DMS 273 treated with DMSO at 0.1 percent for 48 hours (cell line): Measurements from ENCODE around the gene BNC1.
"Not testable (repeated sequence)": the region's sequence is repeated elsewhere in the genome, so short reads cannot be mapped to it uniquely, and the experiment has no call there.

ENCODE experiments used
- DNase-seq: peaks from one replicate; lab custom pipeline; 2025; lab: John Stamatoyannopoulos, UW

Gene BNC1

DNA sequence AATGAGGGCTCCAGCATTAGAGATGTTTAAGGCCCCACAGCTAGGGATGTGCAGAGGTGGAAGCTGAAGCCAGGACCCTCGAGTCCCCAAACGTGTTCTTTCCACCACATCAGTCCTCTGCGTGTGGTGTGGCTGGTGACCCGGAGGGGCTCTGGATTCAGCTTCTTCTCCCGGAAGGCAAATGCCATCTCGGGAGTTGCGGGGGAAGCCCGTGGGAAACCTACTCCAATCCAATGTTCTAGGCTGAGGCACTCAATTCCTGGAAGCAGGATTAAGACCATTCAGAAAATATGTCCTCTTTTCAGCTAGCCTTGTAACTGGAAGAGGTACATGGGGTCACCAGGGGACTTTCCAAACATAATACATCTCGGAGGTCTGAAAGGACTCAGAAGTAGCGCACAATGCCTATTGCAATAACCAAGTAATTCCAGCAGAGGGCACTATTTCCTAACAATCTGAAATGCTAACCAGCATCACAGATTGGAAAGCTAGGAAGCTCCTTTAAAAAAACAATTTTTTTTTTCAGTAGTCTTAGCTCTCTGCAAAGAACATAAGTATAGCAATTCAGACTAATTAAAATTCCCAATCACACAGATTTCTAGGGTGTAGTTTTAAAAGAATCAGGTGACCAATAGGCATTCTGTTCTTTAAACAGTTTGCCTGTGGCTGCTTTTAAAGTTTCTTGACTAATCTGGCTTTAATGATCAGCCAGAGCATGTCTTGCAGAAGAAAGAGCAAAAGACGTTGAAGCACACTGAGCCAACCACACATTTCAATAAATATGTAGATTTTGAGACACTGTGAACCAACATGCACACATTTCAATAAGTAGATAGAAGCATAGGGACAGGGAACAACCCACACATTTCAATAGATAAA lies 36.1 kb downstream of the BNC1 start:
- no peak for DNase-seq

DNA sequence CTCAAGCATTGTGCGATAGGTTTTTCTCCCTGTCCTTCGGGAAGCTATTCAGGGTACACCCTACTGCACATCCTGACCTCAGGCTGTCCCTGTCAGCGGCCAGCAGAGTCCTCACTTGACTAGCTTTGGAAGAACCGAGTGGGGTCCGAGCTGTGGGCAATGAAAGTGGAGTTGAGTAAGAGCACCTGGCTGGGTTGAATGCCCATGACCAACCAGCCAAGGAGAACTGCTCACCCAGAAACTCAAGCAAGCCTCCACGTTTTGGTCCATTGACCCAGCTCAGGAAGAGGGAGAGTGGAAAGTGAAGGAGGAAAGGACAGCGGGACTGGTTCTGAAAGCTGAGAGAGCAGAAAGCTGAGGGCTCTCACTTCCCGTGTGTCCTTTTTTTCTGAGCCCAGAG lies 40.8 kb downstream of the BNC1 start:
- no peak for DNase-seq

DNA sequence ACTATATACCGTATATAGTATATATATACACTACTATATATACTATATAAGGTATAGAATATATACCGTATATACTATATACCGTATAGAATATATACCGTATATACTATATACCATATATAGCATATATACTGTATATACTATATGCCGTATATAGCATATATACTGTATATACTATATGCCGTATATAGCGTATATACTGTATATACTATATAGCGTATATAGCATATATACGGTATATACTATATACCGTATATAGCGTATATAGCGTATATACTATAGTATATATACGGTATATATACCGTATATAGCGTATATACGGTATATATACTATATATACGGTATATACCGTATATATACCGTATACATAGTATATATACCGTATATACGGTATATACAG lies 54.2 kb downstream of the BNC1 start:
- no peak for DNase-seq

DNA sequence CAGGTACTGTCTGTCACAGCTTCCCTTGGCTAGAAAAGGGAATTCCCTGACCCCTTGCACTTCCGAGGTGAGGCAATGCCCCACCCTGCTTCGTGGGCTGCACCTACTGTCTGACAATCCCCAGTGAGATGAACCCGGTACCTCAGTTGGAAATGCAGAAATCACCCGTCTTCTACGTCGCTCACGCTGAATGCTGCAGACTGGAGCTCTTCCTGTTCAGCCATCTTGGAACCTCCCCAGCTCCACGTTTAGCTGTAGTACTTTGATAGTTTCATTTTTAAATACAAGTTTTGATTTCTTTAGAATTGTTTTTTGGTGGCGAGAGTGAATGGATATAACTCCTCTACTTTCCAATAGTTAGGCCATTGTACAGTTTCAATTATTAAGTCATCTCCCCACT lies 59.0 kb downstream of the BNC1 start:
- no peak for DNase-seq

DNA sequence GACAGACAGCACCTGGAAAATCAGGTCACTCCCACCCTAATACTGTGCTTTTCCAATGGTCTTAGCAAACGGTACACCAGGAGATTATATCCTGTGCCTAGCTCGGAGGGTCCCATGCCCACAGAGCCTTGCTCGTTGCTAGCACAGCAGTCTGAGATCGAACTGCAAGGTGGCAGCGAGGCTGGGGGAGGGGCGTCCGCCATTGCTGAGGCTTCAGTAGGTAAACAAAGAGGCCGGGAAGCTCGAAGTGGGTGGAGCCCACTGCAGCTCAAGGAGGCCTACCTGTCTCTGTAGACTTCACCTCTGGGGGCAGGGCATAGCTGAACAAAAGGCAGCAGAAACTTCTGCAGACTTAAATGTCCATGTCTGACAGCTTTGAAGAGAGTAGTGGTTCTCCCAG lies 62.7 kb downstream of the BNC1 start:
- not testable (repeated sequence) for DNase-seq

DNA sequence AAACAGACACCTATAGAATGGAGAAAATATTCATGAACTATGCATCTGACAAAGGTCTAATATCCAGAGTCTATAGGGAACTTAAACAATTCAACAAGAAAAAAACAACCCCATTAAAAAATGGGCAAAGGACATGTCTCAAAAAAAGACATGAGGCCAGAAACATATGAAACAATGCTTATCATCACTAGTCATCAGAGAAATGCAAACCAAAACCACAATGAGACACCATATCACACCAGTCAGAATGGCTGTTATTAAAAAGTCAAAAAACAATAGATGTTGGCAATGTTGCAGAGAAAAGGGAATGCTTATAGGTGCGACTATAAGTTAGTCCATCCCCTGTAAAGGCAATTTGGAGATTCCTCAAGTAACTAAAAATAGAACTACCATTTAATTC lies 65.4 kb downstream of the BNC1 start:
- DNase-seq, result no peak

DNA sequence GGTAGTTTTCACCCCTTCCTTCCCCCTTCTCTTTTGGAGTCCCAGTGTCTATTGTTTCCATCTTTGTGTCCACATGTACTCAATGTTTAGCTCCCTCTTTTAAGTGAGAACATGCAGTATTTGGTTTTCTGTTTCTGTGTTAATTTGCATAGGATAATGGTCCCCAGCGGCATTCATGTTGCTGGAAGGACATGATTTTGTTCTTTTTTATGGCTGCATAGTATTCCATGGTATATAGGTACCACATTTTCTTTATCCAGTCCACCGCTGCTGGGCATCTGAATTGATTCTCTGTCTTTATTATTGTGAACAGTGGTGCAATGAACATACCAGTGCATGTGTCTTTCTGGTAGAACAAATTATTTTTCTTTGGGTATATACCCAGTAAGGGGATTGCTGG lies 69.2 kb downstream of the BNC1 start:
- DNase-seq, result no peak

DNA sequence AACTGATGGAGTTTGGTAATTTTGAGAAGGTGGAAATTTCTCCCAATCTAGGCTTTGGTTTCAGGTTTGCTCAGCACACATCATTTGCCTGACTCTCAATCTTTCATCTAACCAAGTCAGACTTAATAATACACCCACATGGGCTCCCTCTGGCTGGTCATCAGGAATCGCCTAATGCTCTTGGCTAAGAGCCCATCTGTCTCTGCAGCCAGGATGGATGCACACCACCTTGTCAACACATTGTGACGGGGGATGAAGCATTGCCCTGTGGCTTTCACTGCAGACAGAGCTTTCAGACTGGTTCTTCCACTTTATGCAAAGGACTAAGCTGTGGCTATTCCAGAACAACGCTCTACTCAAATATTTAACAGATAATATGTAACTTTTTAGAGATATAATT lies 73.8 kb downstream of the BNC1 start:
- DNase-seq, result no peak

DNA sequence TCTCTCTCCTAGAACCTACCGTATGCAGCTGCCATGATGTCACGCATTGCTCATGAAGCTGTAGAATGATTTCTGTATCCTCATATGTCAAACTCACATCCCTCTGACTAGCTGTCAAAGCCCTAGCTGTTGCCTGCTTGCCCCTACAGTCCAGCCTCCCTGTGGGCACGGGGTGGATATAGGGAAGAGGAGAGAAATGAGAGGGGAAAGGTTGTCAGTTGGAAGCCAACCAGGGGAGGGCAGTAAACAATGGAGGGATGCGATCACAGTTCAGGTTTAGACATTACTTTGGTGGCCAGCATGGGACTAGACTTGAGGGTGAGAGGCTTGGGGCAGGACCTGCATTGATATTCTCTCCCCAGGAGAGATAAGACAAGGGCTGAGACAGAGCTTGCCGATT lies 75.1 kb downstream of the BNC1 start:
- no peak for DNase-seq

DNA sequence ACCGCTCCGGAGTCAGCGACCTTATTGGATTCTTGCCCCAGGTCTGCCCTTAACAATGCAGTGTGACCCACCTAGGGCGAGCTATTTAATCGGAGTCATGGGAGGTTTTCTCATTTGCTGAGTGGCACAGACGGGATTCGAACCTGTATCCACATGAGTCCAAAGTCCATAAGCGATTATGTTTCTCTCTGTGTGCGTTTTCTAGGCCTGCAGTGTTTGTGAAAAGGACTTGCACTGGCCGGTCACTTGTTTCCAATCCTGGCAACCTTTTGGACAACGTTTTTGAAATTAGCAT lies 76.2 kb downstream of the BNC1 start:
- DNase-seq, result no peak

DNA sequence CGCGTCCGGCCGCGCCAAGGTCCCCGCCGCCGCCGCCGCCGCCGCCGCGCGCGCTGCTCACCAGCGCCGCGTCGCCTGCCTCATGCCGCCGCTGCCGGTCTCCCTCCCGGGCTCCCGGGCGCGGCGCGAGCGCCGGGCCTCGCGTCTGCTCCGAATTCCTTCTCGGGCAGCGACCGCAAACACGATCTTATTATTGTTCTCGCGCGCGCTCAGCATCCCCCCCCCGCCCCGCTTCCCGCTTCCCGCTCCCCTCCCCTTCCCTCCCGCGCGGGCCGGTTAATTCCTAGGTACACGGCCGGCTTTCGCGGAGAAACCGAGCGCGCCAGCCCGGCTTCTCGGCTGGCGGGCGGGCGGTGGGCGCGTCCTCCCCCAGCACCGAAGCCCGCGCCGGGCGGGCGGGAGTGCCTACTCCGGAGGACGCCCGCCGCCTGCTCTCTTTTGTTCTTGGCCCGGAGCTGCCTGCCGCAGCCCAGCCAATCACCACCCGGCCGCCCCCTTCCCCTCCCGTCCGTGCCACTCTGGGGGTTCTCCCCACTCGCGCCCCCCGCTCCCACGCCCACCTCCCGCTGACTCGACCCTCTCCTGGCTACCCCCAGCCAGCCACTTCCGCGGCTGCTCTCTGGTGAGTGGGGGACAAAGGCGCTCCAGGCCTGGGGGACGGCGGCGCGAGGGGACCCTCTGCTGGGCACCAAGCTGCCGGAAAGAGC lies 76.7 kb downstream of the BNC1 start, which contains the start of gene HDGFL3:
HDGFL3 (minus strand) TSS at position 164 of the 707 bp plus-strand sequence. CDS start 409 bp downstream, outside the sequence.
- DNase-seq, result no peak

DNA sequence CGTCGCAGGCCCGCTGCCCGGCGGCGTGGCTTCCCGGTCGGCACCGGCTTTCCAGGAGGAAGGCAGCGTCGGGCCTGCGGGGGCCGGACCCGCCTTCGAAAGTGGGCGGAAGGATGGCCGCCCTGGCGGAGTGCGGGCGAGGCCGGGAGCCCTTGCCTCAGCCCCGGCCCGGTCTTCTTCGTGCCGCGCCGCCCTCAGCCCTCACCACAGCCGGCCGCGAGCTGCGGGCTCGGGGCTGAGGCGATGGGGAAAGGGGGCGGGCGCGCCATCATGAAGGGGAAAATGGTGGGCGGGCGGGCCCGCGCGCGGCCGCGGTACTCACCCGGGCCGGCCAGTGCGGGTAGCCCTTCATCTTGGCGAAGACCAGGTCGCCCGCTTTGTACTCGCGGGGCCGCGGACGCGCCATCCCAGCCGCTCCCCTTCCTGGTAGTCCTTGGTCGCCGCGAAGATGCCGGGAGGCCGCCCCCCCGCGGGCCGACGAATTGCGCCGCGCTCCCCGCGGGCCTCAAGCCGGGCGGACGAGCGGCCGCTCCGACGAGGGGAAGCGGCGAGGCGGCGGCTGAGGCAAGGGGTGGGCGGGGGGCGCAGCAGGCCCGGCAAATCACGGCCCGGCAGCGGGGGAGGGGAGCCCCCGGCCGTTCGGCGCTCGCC lies 77.3 kb downstream of the BNC1 start:
- no peak for DNase-seq

DNA sequence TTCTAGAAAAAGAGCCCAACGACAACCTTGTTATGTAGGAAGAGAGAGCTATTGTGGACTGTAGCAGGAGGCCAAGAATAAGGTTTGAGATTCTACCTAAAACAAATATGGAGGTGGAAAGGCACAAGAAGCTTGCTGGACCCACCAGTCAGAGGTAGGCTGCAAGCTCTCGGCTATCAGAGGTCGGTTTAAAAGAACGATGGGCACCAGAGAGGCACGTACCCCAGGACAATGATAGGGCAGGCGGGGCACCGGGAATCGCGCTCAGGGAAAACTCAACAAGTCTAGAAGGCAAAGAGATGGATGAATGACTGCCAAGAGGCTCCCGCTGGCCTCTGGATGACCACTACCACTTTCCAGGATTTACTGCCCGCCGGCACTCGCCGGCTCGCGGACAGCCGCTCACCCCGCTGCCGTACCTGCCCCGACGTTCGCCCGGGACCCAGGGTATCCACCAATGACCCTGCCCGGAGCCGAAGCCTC lies 77.9 kb downstream of the BNC1 start:
- DNase-seq, result no peak
